ENCODE measurements around the gene AHNAK2. TPM values are rescaled to one million over a fixed set of nuclear protein-coding genes. Genes with fewer than 3 reads are reported as not detected.
A peak's percentile ranks its signal among the peaks of the same experiment; 100 is the strongest.

Gene AHNAK2
- total and polyA plus RNA-seq, 9 of the 15 experiments (the other 6 are each of a cell fraction or from before 2014, with no cell fraction given) = 0.04 to 0.09 (median 0.04) TPM; not detected in 6

DNA sequence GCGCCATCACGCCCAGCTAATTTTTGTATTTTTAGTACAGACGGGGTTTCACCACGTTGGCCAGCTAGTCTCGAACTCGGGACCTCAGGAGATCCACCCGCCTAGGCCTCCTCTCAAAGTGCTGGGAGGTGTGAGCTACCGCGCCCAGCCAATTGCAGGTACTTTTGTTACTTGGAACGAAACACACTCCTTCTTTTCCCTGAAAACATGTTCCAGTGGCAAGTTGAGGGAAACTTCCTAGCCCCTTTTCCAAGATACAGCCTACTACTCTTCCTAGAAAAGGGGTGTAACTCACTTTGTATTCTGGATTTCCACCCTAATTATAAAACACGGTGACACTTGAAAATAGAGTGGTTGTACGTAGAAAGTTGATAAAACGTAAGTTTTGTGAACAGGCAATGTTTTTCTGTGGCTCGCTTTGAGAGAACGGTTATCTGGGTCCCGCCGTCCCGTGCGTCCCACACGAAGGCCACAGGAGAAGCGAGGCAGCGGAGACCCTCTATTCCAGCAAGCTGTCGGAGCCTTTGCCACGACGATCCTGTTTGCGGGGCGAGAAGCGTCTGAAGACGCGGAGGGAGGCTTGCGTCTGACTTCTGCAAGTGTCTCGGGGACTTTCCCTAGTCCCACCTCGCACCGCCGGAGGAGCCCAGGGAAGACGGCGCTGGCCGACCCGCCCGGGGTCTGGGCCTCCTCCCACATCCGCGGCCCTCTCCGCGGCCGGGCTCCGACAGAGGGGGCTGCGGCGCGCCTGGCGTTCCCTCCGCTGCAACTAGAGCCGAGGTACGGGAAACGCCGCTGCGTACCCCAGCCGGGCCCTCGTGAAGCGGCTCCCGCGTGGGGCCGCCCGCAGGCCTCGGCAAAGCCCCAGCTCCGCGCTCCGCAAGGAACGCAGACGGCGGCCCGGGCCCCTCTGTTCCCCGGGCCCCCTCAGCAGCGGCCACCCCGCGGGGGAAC lies 42.0 kb upstream of the AHNAK2 start:
- peak overlapping the region; percentile 96 for H3K27ac ChIP-seq (ENCODE audit: extremely low read depth, low read depth, low read length)
- no TSS peak for BruUV-seq (replicated peaks)
- FAIRE-seq (peak; percentile 6), ATAC-seq (peak; percentile 59), DNase-seq (ENCODE audit: extremely low read depth in 1 of 4, low spot score in 3 of 4) (peak in 2 of 4 experiments; percentile 21 to 48)
- peak overlapping the region; percentile 83 for H3K4me3 ChIP-seq
- peaks cover 69% of the 10 kb centered on the region for H3K79me2 ChIP-seq (ENCODE audit: control insufficient read depth, insufficient read depth, low read length)
- H3K9me3 ChIP-seq (replicated peaks; ENCODE audit: control insufficient read depth, insufficient read depth, low read depth, low read length) = no peaks in the 10 kb centered on the region
- H3K27me3 ChIP-seq (ENCODE audit: control insufficient read depth in 2 of 2, insufficient read depth in 2 of 2, low read length in 2 of 2) = no peaks in the 10 kb centered on the region
- intact Hi-C loops (cut with micrococcal nuclease) (loop anchor here (5.0 kb wide), 1 partner anchor 43 kb away; the partner anchor contains the start of gene AHNAK2), in situ Hi-C loops (cut with MboI) (no loop called here)
- H2AFZ ChIP-seq (ENCODE audit: low read depth, low read length) = no peak overlapping the region
- ChIA-PET CTCF (ENCODE audit: low intra/inter-chr PET ratio) (interaction anchor here (2.7 kb wide), 1 partner anchor 26 kb away, joined by 6 read pairs; no protein-coding TSS in a partner anchor), POLR2A (interaction anchor here (0.7 to 2.9 kb wide), 11 partner anchors 8 to 285 kb away, joined by 3 to 16 read pairs (median 4); no protein-coding TSS in a partner anchor)
- H4K20me1 ChIP-seq (replicated peaks; ENCODE audit: control insufficient read depth, insufficient read depth, low read length) = peaks cover 22% of the 10 kb centered on the region
- peak overlapping the region; percentile 97 to 99 for H3K9ac ChIP-seq (ENCODE audit: insufficient read depth in 1 of 2, low read depth in 2 of 2, low read length in 2 of 2)
- peaks cover 27% of the 10 kb centered on the region; the same call in 2 of the 3 replicates for H3K36me3 ChIP-seq (ENCODE audit: control insufficient read depth, insufficient read depth, low read length)
- peaks cover 4% of the 10 kb centered on the region for H3K9me1 ChIP-seq (ENCODE audit: control insufficient read depth, insufficient read depth, low read length)
- peak overlapping the region; percentile 94 for H3K4me2 ChIP-seq (ENCODE audit: insufficient read depth, low read length)
- WGBS (ENCODE audit: insufficient coverage, low coverage, missing lambda C conversion rate) = 2% methylated on average over 22 of the region's 75 CpGs
- peaks cover 32 to 36% of the 10 kb centered on the region in 2 experiments for H3K4me1 ChIP-seq (replicated peaks in 1 of 2; ENCODE audit: control insufficient read depth in 2 of 2, insufficient read depth in 2 of 2, low read length in 2 of 2)
- TF ChIP-seq ZNF76 (CRISPR knock-in tag; IDR thresholded peaks at IDR 0.05; ENCODE audit: borderline replicate concordance) (no peak), PCBP1 (IDR thresholded peaks at IDR 0.05; ENCODE audit: low read depth, low read length, poor library complexity, severe bottlenecking) (peak; percentile 19), NFYB (IDR thresholded peaks at IDR 0.05; ENCODE audit: extremely low read depth, insufficient read length) (no peak), DIDO1 (tag; IDR thresholded peaks at IDR 0.05; ENCODE audit: low read depth) (no peak), SRSF9 (IDR thresholded peaks at IDR 0.05; ENCODE audit: borderline replicate concordance, low read depth, low read length) (no peak), ZBTB17 (CRISPR knock-in tag; IDR thresholded peaks at IDR 0.05) (no peak), SIN3B (IDR thresholded peaks at IDR 0.05; ENCODE audit: low read depth) (no peak), CAMTA2 (CRISPR knock-in tag; conservative IDR thresholded peaks at IDR 0.05) (no peak)
- TF ChIP-seq, protein P1, sequence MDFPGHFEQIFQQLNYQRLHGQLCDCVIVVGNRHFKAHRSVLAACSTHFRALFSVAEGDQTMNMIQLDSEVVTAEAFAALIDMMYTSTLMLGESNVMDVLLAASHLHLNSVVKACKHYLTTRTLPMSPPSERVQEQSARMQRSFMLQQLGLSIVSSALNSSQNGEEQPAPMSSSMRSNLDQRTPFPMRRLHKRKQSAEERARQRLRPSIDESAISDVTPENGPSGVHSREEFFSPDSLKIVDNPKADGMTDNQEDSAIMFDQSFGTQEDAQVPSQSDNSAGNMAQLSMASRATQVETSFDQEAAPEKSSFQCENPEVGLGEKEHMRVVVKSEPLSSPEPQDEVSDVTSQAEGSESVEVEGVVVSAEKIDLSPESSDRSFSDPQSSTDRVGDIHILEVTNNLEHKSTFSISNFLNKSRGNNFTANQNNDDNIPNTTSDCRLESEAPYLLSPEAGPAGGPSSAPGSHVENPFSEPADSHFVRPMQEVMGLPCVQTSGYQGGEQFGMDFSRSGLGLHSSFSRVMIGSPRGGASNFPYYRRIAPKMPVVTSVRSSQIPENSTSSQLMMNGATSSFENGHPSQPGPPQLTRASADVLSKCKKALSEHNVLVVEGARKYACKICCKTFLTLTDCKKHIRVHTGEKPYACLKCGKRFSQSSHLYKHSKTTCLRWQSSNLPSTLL (IDR thresholded peaks at IDR 0.05) = no peak
- TF ChIP-seq, protein P2, sequence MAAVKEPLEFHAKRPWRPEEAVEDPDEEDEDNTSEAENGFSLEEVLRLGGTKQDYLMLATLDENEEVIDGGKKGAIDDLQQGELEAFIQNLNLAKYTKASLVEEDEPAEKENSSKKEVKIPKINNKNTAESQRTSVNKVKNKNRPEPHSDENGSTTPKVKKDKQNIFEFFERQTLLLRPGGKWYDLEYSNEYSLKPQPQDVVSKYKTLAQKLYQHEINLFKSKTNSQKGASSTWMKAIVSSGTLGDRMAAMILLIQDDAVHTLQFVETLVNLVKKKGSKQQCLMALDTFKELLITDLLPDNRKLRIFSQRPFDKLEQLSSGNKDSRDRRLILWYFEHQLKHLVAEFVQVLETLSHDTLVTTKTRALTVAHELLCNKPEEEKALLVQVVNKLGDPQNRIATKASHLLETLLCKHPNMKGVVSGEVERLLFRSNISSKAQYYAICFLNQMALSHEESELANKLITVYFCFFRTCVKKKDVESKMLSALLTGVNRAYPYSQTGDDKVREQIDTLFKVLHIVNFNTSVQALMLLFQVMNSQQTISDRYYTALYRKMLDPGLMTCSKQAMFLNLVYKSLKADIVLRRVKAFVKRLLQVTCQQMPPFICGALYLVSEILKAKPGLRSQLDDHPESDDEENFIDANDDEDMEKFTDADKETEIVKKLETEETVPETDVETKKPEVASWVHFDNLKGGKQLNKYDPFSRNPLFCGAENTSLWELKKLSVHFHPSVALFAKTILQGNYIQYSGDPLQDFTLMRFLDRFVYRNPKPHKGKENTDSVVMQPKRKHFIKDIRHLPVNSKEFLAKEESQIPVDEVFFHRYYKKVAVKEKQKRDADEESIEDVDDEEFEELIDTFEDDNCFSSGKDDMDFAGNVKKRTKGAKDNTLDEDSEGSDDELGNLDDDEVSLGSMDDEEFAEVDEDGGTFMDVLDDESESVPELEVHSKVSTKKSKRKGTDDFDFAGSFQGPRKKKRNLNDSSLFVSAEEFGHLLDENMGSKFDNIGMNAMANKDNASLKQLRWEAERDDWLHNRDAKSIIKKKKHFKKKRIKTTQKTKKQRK (IDR thresholded peaks at IDR 0.05; ENCODE audit: borderline replicate concordance, low read depth, low read length) = no peak
- TF ChIP-seq, protein P3, sequence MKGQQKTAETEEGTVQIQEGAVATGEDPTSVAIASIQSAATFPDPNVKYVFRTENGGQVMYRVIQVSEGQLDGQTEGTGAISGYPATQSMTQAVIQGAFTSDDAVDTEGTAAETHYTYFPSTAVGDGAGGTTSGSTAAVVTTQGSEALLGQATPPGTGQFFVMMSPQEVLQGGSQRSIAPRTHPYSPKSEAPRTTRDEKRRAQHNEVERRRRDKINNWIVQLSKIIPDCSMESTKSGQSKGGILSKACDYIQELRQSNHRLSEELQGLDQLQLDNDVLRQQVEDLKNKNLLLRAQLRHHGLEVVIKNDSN (CRISPR knock-in tag; IDR thresholded peaks at IDR 0.05) = no peak

Measured in K562 (cell line).